Smooth muscle cell (in vitro differentiated cells): ENCODE results near the gene ABLIM1. TPM values are rescaled to one million over a fixed set of nuclear protein-coding genes. Genes with fewer than 3 reads are reported as not detected.
A peak's percentile ranks its signal among the peaks of the same experiment; 100 is the strongest.

Experiments
- DNase-seq: peaks from one replicate; lab custom pipeline; 2025; ENCODE audit not compliant: unreplicated experiment; lab: John Stamatoyannopoulos, UW
- H2AFZ ChIP-seq: fragments of 200-600 bp; sonication (generic); 2 replicates; pipeline ENCODE4 v1.6.0; 2016; ENCODE audit warnings: antibody characterized with exemption, low read depth, mild to moderate bottlenecking
- H3F3A ChIP-seq: fragments of 200-600 bp; sonication (generic); 2 replicates; pipeline ENCODE4 v1.6.0; 2017; ENCODE audit warnings: antibody characterized with exemption, low read depth
- H3K27ac ChIP-seq: fragments of 200-600 bp; sonication (generic); 2 replicates; pipeline ENCODE4 v1.5.1; 2016; ENCODE audit warnings: low read depth, mild to moderate bottlenecking
- H3K27me3 ChIP-seq: fragments of 200-600 bp; sonication (generic); 2 replicates; pipeline ENCODE4 v1.6.1; 2016; ENCODE audit warnings: low read depth, mild to moderate bottlenecking
- H3K36me3 ChIP-seq: fragments of 200-600 bp; sonication (generic); 2 replicates; pipeline ENCODE4 v1.5.1; 2016; ENCODE audit warnings: low read depth
- H3K4me1 ChIP-seq: fragments of 200-600 bp; sonication (generic); 2 replicates; pipeline ENCODE4 v1.5.1; 2016; ENCODE audit warnings: low read depth
- H3K4me2 ChIP-seq: fragments of 200-600 bp; sonication (generic); 2 replicates; pipeline ENCODE4 v1.6.0; 2016; ENCODE audit warnings: mild to moderate bottlenecking
- H3K4me3 ChIP-seq: fragments of 200-600 bp; sonication (generic); 2 replicates; pipeline ENCODE4 v1.5.1; 2016; ENCODE audit warnings: mild to moderate bottlenecking
- H3K79me2 ChIP-seq: fragments of 200-600 bp; sonication (generic); 2 replicates; pipeline ENCODE4 v1.6.0; 2016; ENCODE audit warnings: low read depth, mild to moderate bottlenecking
- H3K9ac ChIP-seq: fragments of 200-600 bp; sonication (generic); 2 replicates; pipeline ENCODE4 v1.6.0; 2016; ENCODE audit warnings: low read depth
- H3K9me3 ChIP-seq: fragments of 200-600 bp; sonication (generic); replicated peaks from 2 replicates; pipeline ENCODE4 v1.5.1; 2016; ENCODE audit warnings: low read depth
- H4K20me1 ChIP-seq: fragments of 200-600 bp; sonication (generic); 2 replicates; pipeline ENCODE4 v1.6.0; 2016; ENCODE audit warnings: low read depth
- CTCF ChIP-seq: fragments of 200-600 bp; sonication (generic); IDR thresholded peaks from 2 replicates; pipeline ENCODE4 v1.5.1; 2017; ENCODE audit warnings: borderline replicate concordance, mild to moderate bottlenecking, antibody characterized with exemption; ENCODE audit not compliant: insufficient read depth, poor library complexity, severe bottlenecking
- WGBS: methylation state at CpG from one replicate; pipeline ENCODE4 v1.1.7; 2016; ENCODE audit warnings: low lambda C conversion rate; 5-methylcytosine and 5-hydroxymethylcytosine counted together
- polyA plus RNA-seq: library from polyadenylated mRNA; unstranded; fragments of >200 nt; fragmentation: Nextera tagmentation; extraction: Ambion mirVana; gene quantifications from 2 replicates; pipeline ENCODE4 v1.2.1, GENCODE V29; 2016
- total RNA-seq: library from RNA; depleted of rRNA; stranded (reverse); fragments of >200 nt; gene quantifications from 2 replicates; pipeline ENCODE4 v1.2.3, GENCODE V29; 2014

ABLIM1 gene
- total and polyA plus RNA-seq, 2 experiments from 2014 or later, result 1.6 to 17.6 TPM

DNA sequence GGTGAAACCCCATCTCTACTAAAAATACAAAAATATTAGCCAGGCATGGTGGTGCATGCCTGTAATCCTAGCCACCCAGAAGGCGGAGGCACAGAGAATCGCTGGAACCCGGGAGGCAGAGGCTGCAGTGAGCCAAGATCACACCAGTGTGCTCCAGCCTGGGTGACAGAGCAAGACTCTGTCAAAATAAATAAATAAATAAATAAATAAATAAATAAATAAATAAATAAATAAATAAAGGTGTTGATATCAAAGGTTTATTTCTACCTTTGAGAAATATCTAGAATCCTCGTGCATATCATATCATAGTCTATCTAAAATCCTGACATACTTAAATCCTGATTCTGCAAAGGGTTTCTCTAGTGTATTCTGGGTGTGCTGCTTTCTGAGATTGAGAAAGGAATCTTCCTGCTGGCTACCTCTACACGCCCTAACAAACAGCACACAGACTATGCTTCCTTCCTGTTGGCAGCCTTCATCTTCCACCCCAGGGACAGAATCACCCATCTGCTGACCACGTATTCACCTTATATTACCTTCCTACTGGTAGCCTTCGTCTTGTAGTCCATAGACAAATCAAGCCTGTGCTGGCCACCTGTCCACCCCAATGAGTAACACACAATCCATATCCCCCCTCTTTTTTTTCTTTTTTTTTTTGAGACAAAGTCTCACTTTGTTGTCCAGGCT is 8.7 kb downstream of the ABLIM1 start:
- TF ChIP-seq CTCF, result no peak
- Histone ChIP-seq H3K79me2 (no peaks in the 10 kb centered on the region), H3K27me3 (peaks cover 6% of the 10 kb centered on the region), H3K4me2 (no peak overlapping the region), H3K27ac (no peak overlapping the region), H3F3A (no peaks in the 10 kb centered on the region), H2AFZ (no peak overlapping the region), H3K9ac (no peak overlapping the region), H3K9me3 (no peaks in the 10 kb centered on the region), H3K36me3 (no peaks in the 10 kb centered on the region), H3K4me3 (no peak overlapping the region), H4K20me1 (no peaks in the 10 kb centered on the region), H3K4me1 (no peaks in the 10 kb centered on the region)
- 94% methylated on average over 7 of the region's 7 CpGs for WGBS
- DNase-seq, result no peak

DNA sequence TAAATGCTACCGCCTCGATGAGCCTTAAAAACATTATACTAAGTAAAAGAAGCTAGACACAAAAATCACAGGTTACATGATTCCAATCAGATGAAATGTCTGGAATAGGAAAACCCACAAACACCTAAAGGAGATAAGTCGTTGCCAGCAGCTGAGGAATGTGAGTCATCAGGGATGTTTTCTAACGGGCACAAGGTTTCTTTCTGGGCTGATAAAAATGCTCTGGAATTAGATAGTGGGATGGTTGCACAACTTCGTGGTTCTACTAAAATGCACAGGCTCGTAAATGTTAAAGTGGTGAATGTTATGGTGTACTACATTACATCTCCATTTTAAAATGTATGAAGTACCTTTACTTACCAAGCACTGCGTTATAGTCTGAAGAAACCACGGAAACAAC is 9.7 kb downstream of the ABLIM1 start:
- DNase-seq, result no peak
- peak overlapping the region; percentile 56 for H3K4me2 ChIP-seq
- no peak overlapping the region for H3K4me3 ChIP-seq
- H3K27ac ChIP-seq, result peak overlapping the region; percentile 53
- H3K9me3 ChIP-seq, result no peaks in the 10 kb centered on the region
- no peaks in the 10 kb centered on the region for H4K20me1 ChIP-seq
- no peaks in the 10 kb centered on the region for H3K4me1 ChIP-seq
- H3K79me2 ChIP-seq, result no peaks in the 10 kb centered on the region
- no peak overlapping the region for H2AFZ ChIP-seq
- TF ChIP-seq CTCF, result no peak
- H3K9ac ChIP-seq, result no peak overlapping the region
- 30% methylated on average over 8 of the region's 8 CpGs for WGBS
- no peaks in the 10 kb centered on the region for H3K36me3 ChIP-seq
- H3F3A ChIP-seq, result no peaks in the 10 kb centered on the region
- H3K27me3 ChIP-seq, result peaks cover 6% of the 10 kb centered on the region

DNA sequence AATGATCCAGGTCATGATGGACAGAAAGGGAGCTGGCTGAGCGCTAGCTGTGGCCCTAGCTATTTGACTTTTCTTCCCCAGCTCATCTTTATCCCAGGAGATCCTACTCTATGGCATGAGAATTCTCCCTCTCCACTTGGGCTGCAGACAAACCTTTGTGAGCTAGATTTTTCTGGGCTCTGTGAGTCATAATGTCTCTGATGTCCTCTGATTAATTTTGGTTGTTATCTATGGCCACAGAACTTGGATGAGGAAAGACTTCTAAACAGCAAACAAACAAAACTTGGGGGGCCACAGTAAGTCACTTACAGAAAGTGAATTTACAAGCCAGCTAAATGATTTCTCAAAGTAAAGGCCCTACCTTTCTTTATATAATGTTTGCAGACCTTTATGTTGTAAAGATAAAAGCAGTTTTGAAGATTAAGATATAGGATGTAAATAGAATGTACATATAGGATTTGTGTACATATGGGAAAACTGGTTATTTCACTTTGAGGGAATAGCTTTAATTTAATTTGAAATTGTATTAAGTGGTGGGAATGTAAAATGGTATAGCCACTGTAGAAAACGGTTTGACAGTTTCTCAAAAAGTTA is 10.4 kb downstream of the ABLIM1 start:
- H3K79me2 ChIP-seq, result no peaks in the 10 kb centered on the region
- H3F3A ChIP-seq, result no peaks in the 10 kb centered on the region
- no peak for DNase-seq
- WGBS, result 90% methylated on average over 2 of the region's 2 CpGs
- H2AFZ ChIP-seq, result no peak overlapping the region
- H3K4me3 ChIP-seq, result no peak overlapping the region
- H3K9ac ChIP-seq, result no peak overlapping the region
- H3K36me3 ChIP-seq, result no peaks in the 10 kb centered on the region
- TF ChIP-seq CTCF, result no peak
- no peaks in the 10 kb centered on the region for H4K20me1 ChIP-seq
- H3K27me3 ChIP-seq, result peaks cover 6% of the 10 kb centered on the region
- H3K9me3 ChIP-seq, result no peaks in the 10 kb centered on the region
- peak overlapping the region; percentile 46 for H3K27ac ChIP-seq
- peak overlapping the region; percentile 48 for H3K4me2 ChIP-seq
- H3K4me1 ChIP-seq, result no peaks in the 10 kb centered on the region

GRCh38 chr10:114646426-114646825 is 11.6 kb downstream of the ABLIM1 start:
- 83% methylated on average over 5 of the region's 5 CpGs for WGBS

More at GRCh38 chr10:114646426-114646825, 11.6 kb downstream of the ABLIM1 start:
- H3K9ac ChIP-seq, result no peak overlapping the region
- no peak overlapping the region for H3K27ac ChIP-seq
- H3K27me3 ChIP-seq, result peaks cover 6% of the 10 kb centered on the region
- no peaks in the 10 kb centered on the region for H3K9me3 ChIP-seq
- TF ChIP-seq CTCF, result no peak
- DNase-seq, result no peak
- no peak overlapping the region for H3K4me3 ChIP-seq
- H3K4me1 ChIP-seq, result no peaks in the 10 kb centered on the region
- H3K4me2 ChIP-seq, result no peak overlapping the region
- no peaks in the 10 kb centered on the region for H4K20me1 ChIP-seq
- no peak overlapping the region for H2AFZ ChIP-seq
- no peaks in the 10 kb centered on the region for H3F3A ChIP-seq
- H3K79me2 ChIP-seq, result no peaks in the 10 kb centered on the region
- H3K36me3 ChIP-seq, result no peaks in the 10 kb centered on the region
